HepG2 (cell line): Measurements from ENCODE around the gene PCYT2. TPM values are rescaled to one million over a fixed set of nuclear protein-coding genes. Genes with fewer than 3 reads are reported as not detected.

Experiments used
- ATAC-seq: fragments of 200-7000 bp; cut with Tn5 transposase; 3 replicates; pipeline ENCODE4 v1.9.1; 2020; ENCODE audit warnings: mild to moderate bottlenecking, moderate library complexity
- BruUV-seq: library from RNA; stranded (reverse); fragments of 400-500 nt; replicated peaks from 2 replicates; lab custom pipeline; 2021; lab: Mats Ljungman, UMichigan
- CTCF ChIA-PET: fragments of 300-600 bp; formaldehyde crosslinking; extraction: SDS; loops from one replicate; lab custom pipeline; 2021; ENCODE audit warnings: low total read pairs, inconsistent platforms, low intra/inter-chr PET ratio; lab: Yijun Ruan, JAX
- POLR2A ChIA-PET: fragments of 350-600 bp; sonication (Branson Sonifier 250); formaldehyde crosslinking; loops from one replicate; lab custom pipeline; 2020; ENCODE audit warnings: antibody characterized with exemption, inconsistent platforms; lab: Yijun Ruan, JAX
- DNase-seq: peaks from one replicate; pipeline ENCODE4 v3.0.0-alpha.2; 2015; ENCODE audit warnings: low spot score
- FAIRE-seq: peaks from 3 replicates; lab custom pipeline; 2011; peaks lifted over from hg19 to GRCh38; lab: Jason Lieb, UNC
- H2AFZ ChIP-seq: one replicate; pipeline ENCODE4 v1.6.1; 2011; ENCODE audit warnings: low read length, inconsistent platforms
- H3K27ac ChIP-seq: fragments of 300-600 bp; 3 replicates; pipeline ENCODE4 v1.8.0; 2011; ENCODE audit warnings: mixed run types, mild to moderate bottlenecking, mixed read lengths, low read length, inconsistent platforms; ENCODE audit not compliant: insufficient read depth; ENCODE audit errors: extremely low read length
- H3K27me3 ChIP-seq, 2 experiments: fragments of 200-600 bp in 1 of 2; 2 replicates in 1 of 2; 3 replicates in 1 of 2; pipeline versions ENCODE4 v1.6.0 to v1.8.0; 2011; ENCODE audit warnings: low read length in 2 of 2, mild to moderate bottlenecking in 2 of 2, moderate library complexity in 2 of 2, inconsistent platforms in 1 of 2; ENCODE audit not compliant: insufficient read depth in 2 of 2, control insufficient read depth in 1 of 2
- H3K36me3 ChIP-seq, 2 experiments: fragments of 200-600 bp in 1 of 2; replicated peaks in 1 of 2; 2 replicates in 1 of 2; 3 replicates in 1 of 2; pipeline versions ENCODE4 v1.5.1 to v1.8.0; 2011; ENCODE audit warnings: low read length in 2 of 2, inconsistent platforms in 1 of 2; ENCODE audit not compliant: insufficient read depth in 2 of 2, control insufficient read depth in 1 of 2
- H3K4me1 ChIP-seq: 2 replicates; pipeline ENCODE4 v1.5.1; 2012; ENCODE audit warnings: low read length, inconsistent platforms; ENCODE audit not compliant: insufficient read depth
- H3K4me2 ChIP-seq: 2 replicates; pipeline ENCODE4 v1.6.0; 2011; ENCODE audit warnings: low read depth, low read length, inconsistent platforms
- H3K4me3 ChIP-seq, 3 experiments: fragments of 200-600 bp in 1 of 3; sonication (generic), shearing (Covaris generic) in 1 of 3; replicated peaks in 1 of 3; 2 replicates each; pipeline ENCODE4 v1.5.1; 2011 to 2016; ENCODE audit warnings: low read length in 3 of 3, inconsistent platforms in 2 of 3, low read depth in 2 of 3, mild to moderate bottlenecking in 2 of 3, control low read depth in 1 of 3, mixed read lengths in 1 of 3; ENCODE audit not compliant: insufficient read depth in 1 of 3
- H3K79me2 ChIP-seq: one replicate; pipeline ENCODE4 v1.6.1; 2011; ENCODE audit warnings: low read length, inconsistent platforms; ENCODE audit not compliant: insufficient read depth
- H3K9ac ChIP-seq: 2 replicates; pipeline ENCODE4 v1.6.0; 2011; ENCODE audit warnings: mild to moderate bottlenecking, low read depth, low read length, inconsistent platforms; ENCODE audit not compliant: insufficient read depth
- H3K9me3 ChIP-seq: 2 replicates; pipeline ENCODE4 v1.5.1; 2012; ENCODE audit warnings: mild to moderate bottlenecking, low read length
- H4K20me1 ChIP-seq: 2 replicates; pipeline ENCODE4 v1.6.0; 2011; ENCODE audit warnings: inconsistent platforms, mild to moderate bottlenecking, low read length, moderate library complexity; ENCODE audit not compliant: insufficient read depth
- ASH2L ChIP-seq: fragments of 300-600, 200-600 bp; sonication (generic); IDR thresholded peaks from 2 replicates; pipeline ENCODE4 v1.7.0; 2017; ENCODE audit warnings: low read depth, mild to moderate bottlenecking, moderate library complexity, mixed read lengths, low read length; ENCODE audit not compliant: insufficient read length
- HOXD1 ChIP-seq: sonication (generic); formaldehyde crosslinking; IDR thresholded peaks from 2 replicates; pipeline ENCODE4 v1.5.0; 2020; ENCODE audit warnings: missing genetic modification reagents
- PHF20 ChIP-seq: sonication (generic); formaldehyde crosslinking; IDR thresholded peaks from 2 replicates; pipeline ENCODE4 v1.5.0; 2020; ENCODE audit warnings: mild to moderate bottlenecking, missing genetic modification reagents
- POLR2AphosphoS2 ChIP-seq: IDR thresholded peaks from 2 replicates; pipeline ENCODE4 v1.6.1; 2011; ENCODE audit warnings: low read depth, low read length, improper control_type of control experiment
- RARG ChIP-seq: sonication (generic); formaldehyde crosslinking; IDR thresholded peaks from 2 replicates; pipeline ENCODE4 v1.4.0; 2020; ENCODE audit warnings: low read depth, mild to moderate bottlenecking, missing genetic modification reagents
- RFX3 ChIP-seq: IDR thresholded peaks from 2 replicates; pipeline ENCODE4 v1.6.1; 2016; ENCODE audit warnings: missing biosample characterization, missing genetic modification reagents
- SOX5 ChIP-seq: IDR thresholded peaks from 2 replicates; pipeline ENCODE4 v1.6.1; 2016; ENCODE audit warnings: borderline replicate concordance
- U2AF2 ChIP-seq: fragments of 200-400 bp; formaldehyde crosslinking; IDR thresholded peaks from 2 replicates; pipeline ENCODE4 v1.6.1; 2017; ENCODE audit warnings: low read depth, mild to moderate bottlenecking, low read length
- ZNF225 ChIP-seq: sonication (generic); formaldehyde crosslinking; IDR thresholded peaks from 2 replicates; pipeline ENCODE4 v1.4.0; 2020; ENCODE audit warnings: mild to moderate bottlenecking, missing genetic modification reagents
- ZNF780A ChIP-seq: sonication (generic); formaldehyde crosslinking; IDR thresholded peaks from 2 replicates; pipeline ENCODE4 v1.8.0; 2022; ENCODE audit warnings: mild to moderate bottlenecking, missing genetic modification reagents, moderate library complexity
- ZSCAN25 ChIP-seq: sonication (generic); formaldehyde crosslinking; IDR thresholded peaks from 2 replicates; pipeline ENCODE4 v1.8.0; 2022; ENCODE audit warnings: mild to moderate bottlenecking, missing genetic modification reagents
- WGBS: methylation state at CpG from one replicate; pipeline ENCODE4 v1.1.6; 2017; ENCODE audit warnings: low lambda C conversion rate; 5-methylcytosine and 5-hydroxymethylcytosine counted together
- in situ Hi-C: cut with HindIII; loops from 2 replicates; pipeline ENCODE4 v1.10.0; 2017; ENCODE audit warnings: low pct_unique_long_range_greater_than_20kb; ENCODE audit not compliant: extremely low pct_ligation_motif_present
- intact Hi-C: fragments of 100-400 bp; cut with micrococcal nuclease; formaldehyde crosslinking; loops from one replicate; pipeline ENCODE4 v1.10.0; 2022; ENCODE audit not compliant: unreplicated experiment
- polyA plus RNA-seq, 8 experiments: library from polyadenylated mRNA; depleted of rRNA in 3 of 8; stranded (reverse) in 7 of 8; unstranded in 1 of 8; fragments of >200 nt; fragmentation: Illumina TruSeq in 4 of 8; extraction: Trizol in 4 of 8; gene quantifications; 2 replicates each; pipeline versions ENCODE4 v1.2.1 to v1.2.3, GENCODE V29; 2011 to 2016; ENCODE audit warnings: low read depth in 4 of 8, missing spikeins in 1 of 8, mixed read lengths in 1 of 8; ENCODE audit not compliant: insufficient read depth in 1 of 8
- total RNA-seq, 5 experiments: library from RNA; depleted of rRNA; stranded (reverse); fragments of >200 nt; fragmentation: Illumina TruSeq; extraction: Trizol; gene quantifications; 2 replicates each; pipeline ENCODE4 v1.2.3, GENCODE V29; 2016; ENCODE audit warnings: low read depth in 1 of 5
- TF ChIP-seq, protein P1 (sequence below): sonication (generic); formaldehyde crosslinking; IDR thresholded peaks from 2 replicates; pipeline ENCODE4 v1.4.0; 2020; ENCODE audit warnings: missing genetic modification reagents
- TF ChIP-seq, protein P2 (sequence below): sonication (generic); formaldehyde crosslinking; IDR thresholded peaks from 2 replicates; pipeline ENCODE4 v1.9.0; 2022; ENCODE audit warnings: low read depth, missing genetic modification reagents
- TF ChIP-seq, protein P3 (sequence below): sonication (generic); formaldehyde crosslinking; IDR thresholded peaks from 2 replicates; pipeline ENCODE4 v1.4.0; 2020; ENCODE audit warnings: missing genetic modification reagents, borderline replicate concordance
- TF ChIP-seq, protein P4 (sequence below): sonication (generic); formaldehyde crosslinking; IDR thresholded peaks from 2 replicates; pipeline ENCODE4 v1.5.0; 2020; ENCODE audit warnings: mild to moderate bottlenecking, missing genetic modification reagents
- TF ChIP-seq, protein P5 (sequence below): sonication (generic); formaldehyde crosslinking; IDR thresholded peaks from 2 replicates; pipeline ENCODE4 v1.4.0; 2020; ENCODE audit warnings: missing genetic modification reagents; ENCODE audit errors: not compliant biosample characterization
- TF ChIP-seq, protein P6 (sequence below): sonication (generic); formaldehyde crosslinking; IDR thresholded peaks from 2 replicates; pipeline ENCODE4 v1.5.1; 2020; ENCODE audit warnings: missing genetic modification reagents, mild to moderate bottlenecking, borderline replicate concordance

PCYT2 gene
- total and polyA plus RNA-seq, 2 of the 13 experiments (the other 11 are each of a cell fraction or from before 2014, with no cell fraction given): 147 to 297 TPM

DNA sequence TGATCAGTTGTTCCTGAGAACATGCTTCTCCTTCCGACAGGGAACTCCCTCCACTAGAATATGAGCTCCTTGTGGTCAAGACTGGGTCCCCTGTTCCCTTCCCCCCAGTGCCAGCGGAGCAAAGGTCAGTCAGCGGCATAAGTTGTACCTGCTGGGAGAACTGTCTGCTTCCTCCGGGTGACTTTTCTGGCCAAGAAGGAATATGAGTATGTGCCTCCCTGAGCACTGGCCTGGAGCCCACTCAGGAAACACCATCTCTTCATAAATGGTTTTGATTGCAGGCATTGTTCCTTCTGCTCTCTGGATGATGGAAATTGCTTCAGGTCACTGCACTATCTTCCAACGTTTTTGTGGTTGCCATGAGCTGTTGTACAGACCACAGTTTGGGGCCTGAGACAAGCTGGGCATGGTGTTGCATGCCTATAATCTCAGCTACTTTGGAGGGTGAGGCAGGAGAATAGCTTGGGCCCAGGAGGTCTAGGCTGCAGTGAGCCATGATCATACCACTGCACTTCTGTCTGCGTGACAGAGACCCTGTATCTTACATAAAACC, 48.0 kb downstream of the PCYT2 start:
- no peak for FAIRE-seq
- Histone ChIP-seq H3K4me3 (peak overlapping the region in 2 of 3 experiments; percentile 13 to 91; a peak in 3 of 6 replicates), H3K4me1 (peaks cover 77% of the 10 kb centered on the region), H3K27me3 (no peaks in the 10 kb centered on the region; a peak in 1 of 5 replicates), H3K27ac (peak overlapping the region; percentile 30), H3K79me2 (peaks cover 56% of the 10 kb centered on the region), H4K20me1 (peaks cover 54% of the 10 kb centered on the region), H3K9ac (peak overlapping the region; percentile 39), H2AFZ (no peak overlapping the region), H3K9me3 (no peaks in the 10 kb centered on the region), H3K36me3 (peaks cover 15 to 37% of the 10 kb centered on the region in 2 experiments), H3K4me2 (peak overlapping the region; percentile 78)
- in situ Hi-C loops: no loop called here
- BruUV-seq: no TSS peak
- WGBS: 64% methylated on average over 6 of the region's 6 CpGs
- intact Hi-C loops: loop anchor here (5.0 kb wide), 1 partner anchor 41 kb away; no protein-coding TSS in a partner anchor
- ATAC-seq: no peak
- POLR2A ChIA-PET: interaction anchor here (0.5 to 3.7 kb wide), 10 partner anchors 10 to 1186 kb away, joined by 3 to 21 read pairs (median 4); partner anchors contain the start of genes DCXR and MCRIP1
- CTCF ChIA-PET: no interaction called here
- DNase-seq: no peak
- TF ChIP-seq, protein P1, sequence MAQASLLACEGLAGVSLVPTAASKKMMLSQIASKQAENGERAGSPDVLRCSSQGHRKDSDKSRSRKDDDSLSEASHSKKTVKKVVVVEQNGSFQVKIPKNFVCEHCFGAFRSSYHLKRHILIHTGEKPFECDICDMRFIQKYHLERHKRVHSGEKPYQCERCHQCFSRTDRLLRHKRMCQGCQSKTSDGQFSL: no peak
- no peak for TF ChIP-seq RARG (CRISPR knock-in tag)
- no peak for TF ChIP-seq ASH2L
- 0 out of 2 replicates have a peak, but pooled peaks have one; percentile 3 for TF ChIP-seq POLR2AphosphoS2
- TF ChIP-seq, protein P2, sequence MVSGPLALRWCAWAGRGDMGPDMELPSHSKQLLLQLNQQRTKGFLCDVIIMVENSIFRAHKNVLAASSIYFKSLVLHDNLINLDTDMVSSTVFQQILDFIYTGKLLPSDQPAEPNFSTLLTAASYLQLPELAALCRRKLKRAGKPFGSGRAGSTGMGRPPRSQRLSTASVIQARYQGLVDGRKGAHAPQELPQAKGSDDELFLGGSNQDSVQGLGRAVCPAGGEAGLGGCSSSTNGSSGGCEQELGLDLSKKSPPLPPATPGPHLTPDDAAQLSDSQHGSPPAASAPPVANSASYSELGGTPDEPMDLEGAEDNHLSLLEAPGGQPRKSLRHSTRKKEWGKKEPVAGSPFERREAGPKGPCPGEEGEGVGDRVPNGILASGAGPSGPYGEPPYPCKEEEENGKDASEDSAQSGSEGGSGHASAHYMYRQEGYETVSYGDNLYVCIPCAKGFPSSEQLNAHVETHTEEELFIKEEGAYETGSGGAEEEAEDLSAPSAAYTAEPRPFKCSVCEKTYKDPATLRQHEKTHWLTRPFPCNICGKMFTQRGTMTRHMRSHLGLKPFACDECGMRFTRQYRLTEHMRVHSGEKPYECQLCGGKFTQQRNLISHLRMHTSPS (CRISPR knock-in tag): no peak
- TF ChIP-seq, protein P3, sequence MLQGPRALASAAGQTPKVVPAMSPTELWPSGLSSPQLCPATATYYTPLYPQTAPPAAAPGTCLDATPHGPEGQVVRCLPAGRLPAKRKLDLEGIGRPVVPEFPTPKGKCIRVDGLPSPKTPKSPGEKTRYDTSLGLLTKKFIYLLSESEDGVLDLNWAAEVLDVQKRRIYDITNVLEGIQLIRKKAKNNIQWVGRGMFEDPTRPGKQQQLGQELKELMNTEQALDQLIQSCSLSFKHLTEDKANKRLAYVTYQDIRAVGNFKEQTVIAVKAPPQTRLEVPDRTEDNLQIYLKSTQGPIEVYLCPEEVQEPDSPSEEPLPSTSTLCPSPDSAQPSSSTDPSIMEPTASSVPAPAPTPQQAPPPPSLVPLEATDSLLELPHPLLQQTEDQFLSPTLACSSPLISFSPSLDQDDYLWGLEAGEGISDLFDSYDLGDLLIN (CRISPR knock-in tag): no peak
- TF ChIP-seq, protein P4, sequence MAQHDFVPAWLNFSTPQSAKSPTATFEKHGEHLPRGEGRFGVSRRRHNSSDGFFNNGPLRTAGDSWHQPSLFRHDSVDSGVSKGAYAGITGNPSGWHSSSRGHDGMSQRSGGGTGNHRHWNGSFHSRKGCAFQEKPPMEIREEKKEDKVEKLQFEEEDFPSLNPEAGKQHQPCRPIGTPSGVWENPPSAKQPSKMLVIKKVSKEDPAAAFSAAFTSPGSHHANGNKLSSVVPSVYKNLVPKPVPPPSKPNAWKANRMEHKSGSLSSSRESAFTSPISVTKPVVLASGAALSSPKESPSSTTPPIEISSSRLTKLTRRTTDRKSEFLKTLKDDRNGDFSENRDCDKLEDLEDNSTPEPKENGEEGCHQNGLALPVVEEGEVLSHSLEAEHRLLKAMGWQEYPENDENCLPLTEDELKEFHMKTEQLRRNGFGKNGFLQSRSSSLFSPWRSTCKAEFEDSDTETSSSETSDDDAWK (CRISPR knock-in tag): no peak
- TF ChIP-seq, protein P5, sequence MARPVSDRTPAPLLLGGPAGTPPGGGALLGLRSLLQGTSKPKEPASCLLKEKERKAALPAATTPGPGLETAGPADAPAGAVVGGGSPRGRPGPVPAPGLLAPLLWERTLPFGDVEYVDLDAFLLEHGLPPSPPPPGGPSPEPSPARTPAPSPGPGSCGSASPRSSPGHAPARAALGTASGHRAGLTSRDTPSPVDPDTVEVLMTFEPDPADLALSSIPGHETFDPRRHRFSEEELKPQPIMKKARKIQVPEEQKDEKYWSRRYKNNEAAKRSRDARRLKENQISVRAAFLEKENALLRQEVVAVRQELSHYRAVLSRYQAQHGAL (CRISPR knock-in tag): no peak
- TF ChIP-seq, protein P6, sequence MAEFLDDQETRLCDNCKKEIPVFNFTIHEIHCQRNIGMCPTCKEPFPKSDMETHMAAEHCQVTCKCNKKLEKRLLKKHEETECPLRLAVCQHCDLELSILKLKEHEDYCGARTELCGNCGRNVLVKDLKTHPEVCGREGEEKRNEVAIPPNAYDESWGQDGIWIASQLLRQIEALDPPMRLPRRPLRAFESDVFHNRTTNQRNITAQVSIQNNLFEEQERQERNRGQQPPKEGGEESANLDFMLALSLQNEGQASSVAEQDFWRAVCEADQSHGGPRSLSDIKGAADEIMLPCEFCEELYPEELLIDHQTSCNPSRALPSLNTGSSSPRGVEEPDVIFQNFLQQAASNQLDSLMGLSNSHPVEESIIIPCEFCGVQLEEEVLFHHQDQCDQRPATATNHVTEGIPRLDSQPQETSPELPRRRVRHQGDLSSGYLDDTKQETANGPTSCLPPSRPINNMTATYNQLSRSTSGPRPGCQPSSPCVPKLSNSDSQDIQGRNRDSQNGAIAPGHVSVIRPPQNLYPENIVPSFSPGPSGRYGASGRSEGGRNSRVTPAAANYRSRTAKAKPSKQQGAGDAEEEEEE (CRISPR knock-in tag): no peak
- no peak for TF ChIP-seq RFX3 (CRISPR knock-in tag)
- TF ChIP-seq SOX5 (CRISPR knock-in tag): no peak
- TF ChIP-seq PHF20 (CRISPR knock-in tag): no peak
- no peak; the same call in 1 of the 2 replicates for TF ChIP-seq ZSCAN25 (CRISPR knock-in tag)
- TF ChIP-seq ZNF780A (CRISPR knock-in tag): no peak
- no peak for TF ChIP-seq U2AF2
- TF ChIP-seq HOXD1 (CRISPR knock-in tag): no peak
- TF ChIP-seq ZNF225 (CRISPR knock-in tag): no peak
